Lung microvascular endothelial cell (primary cell): Measurements from ENCODE around the gene TGFBR3L. TPM values are rescaled to one million over a fixed set of nuclear protein-coding genes. Genes with fewer than 3 reads are reported as not detected.
A peak's percentile ranks its signal among the peaks of the same experiment; 100 is the strongest.

Source experiments
- DNase-seq, 2 donors: peaks; one replicate each; pipeline versions ENCODE4 v3.0.0 to v3.0.0-alpha.2; 2010; ENCODE audit warnings: low read depth in 2 of 2
- total RNA-seq: library from RNA; depleted of rRNA; stranded (reverse); fragments of >200 nt; gene quantifications from 2 replicates; pipeline ENCODE4 v1.2.1, GENCODE V29; 2014

TGFBR3L gene
- total RNA-seq, result under 0.01 TPM in 1 of 2 replicates, not detected in the other

DNA sequence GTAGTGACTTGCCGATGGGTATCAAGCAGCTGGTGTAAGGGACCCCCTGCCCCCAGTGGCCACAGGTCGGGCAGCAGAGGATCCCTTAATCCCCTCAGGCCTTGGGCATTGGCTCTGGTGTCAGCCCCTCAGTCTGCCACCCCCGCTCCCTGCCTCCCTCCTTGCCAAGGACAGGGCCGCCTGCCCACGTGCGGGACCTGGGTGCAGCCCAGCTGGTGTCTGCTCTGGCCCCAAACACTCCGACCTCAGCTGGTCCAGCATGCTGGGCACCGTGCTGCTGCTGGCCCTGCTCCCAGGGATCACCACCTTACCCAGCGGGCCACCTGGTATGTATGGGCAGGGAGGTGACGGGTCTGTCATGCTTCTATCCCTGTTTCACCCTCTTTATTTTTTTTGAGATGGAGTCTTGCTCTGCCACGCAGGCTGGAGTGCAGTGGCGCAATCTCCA, at the start of gene TGFBR3L:
TSS of gene TGFBR3L (plus strand) at position 233 of the 448 bp plus-strand sequence.
- DNase-seq, result no peak

- DNase-seq, result no peak
Observed at GRCh38 chr19:7865262-7865911, 49.2 kb upstream of the TGFBR3L start.

- no peak for DNase-seq
Observed at GRCh38 chr19:7866399-7867091, 48.1 kb upstream of the TGFBR3L start.

DNA sequence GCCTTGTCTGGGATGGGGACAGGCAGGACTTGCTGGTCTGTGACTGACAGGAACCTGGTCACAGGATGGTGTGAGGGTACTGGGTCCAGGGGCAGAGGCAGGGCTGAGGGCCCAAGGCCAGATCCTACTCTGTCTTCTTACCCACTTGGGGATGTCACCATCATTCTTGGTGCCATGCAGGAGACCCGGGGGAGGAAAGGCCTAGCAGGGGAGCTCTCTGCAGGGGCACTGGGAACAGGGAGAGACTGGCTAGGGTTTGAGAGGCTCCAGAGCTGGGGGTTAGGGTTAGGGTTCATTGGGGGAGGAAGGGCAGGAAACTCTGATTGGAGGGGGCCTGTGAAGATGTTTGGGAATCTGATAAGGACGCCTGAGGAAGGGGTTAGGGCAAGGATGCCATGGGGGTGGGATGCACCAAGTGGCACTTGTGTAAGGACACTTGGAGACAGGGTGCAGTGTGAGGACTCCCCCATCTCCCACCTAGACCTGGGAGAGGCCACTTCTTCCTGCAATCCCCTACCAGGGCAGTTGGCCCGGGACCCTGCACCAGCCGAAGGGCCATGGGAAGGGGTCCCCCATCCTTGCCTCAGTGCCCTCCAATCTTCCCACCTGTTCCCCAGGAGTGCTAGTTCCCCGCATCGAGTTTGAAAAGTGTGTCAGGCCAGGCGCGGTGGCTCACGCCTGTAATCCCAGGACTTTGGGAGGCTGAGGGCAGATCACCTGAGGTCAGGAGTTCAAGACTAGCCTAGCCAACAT, 47.4 kb upstream of the TGFBR3L start:
- no peak for DNase-seq

DNA sequence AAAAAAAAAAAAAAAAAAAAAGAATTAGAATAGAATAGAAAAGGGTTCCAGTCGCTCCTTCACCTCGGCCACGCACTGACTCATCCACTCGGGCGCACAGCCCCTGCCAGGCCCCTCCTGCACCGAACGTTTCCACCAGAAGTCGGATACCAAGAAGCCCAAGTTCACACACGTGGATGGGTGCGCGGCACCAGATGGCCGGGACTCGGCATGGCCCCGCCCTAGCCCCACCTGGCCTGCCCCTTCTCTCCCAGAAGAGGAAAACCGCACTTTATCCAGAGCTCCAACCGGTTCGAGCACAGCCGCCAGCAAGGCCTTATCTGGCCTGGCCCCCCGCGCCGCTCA, 46.3 kb upstream of the TGFBR3L start:
- DNase-seq, result no peak

DNA sequence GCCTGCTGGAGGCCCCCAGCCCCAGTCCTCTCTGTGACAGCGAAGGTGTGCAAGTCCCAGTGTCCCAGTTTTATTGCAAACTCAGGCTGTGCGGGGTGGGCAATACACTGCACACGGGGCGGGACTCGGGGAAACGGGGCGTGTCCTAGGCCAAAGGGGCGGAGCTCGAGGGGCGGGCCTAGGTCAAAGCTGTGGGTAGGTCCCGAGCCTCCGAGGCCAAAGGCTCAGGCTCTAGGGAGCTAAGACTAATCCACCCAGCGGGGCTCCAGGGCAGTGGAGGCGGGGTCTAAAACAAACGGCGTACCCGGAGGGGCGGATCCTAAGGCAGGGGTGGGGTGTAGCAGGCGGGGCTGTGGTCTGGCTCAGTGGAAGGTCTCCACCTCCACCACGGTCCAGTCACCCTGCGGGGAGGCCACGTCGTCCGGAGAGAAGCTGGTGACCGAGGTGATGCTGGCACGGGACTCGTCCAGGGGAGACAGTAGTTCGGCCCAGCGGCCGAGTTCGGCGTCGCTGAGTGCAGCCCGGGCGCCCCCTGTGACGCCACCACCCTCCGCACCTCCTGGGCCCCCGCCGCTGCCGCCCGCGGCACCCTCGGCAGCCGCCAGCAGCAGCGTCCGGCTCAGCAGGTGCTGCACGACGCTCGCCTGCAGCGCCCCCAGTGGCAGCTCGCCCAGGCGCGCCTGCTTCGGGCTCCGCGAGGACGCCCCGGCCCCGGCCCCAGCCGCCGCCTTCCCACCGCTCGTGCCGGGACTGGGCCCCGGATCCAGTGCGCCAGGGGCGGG, 45.8 kb upstream of the TGFBR3L start:
- DNase-seq, result peak; percentile 61 to 76

- DNase-seq, result peak; percentile 41 to 67
Observed at GRCh38 chr19:7869453-7869909, 45.1 kb upstream of the TGFBR3L start.

- DNase-seq, result peak; percentile 43 to 46
Observed at GRCh38 chr19:7869910-7870511, 44.6 kb upstream of the TGFBR3L start.

GRCh38 chr19:7870571-7871436, 43.8 kb upstream of the TGFBR3L start:
- DNase-seq, result peak; percentile 47 to 50

- peak; percentile 73 for DNase-seq
Observed at GRCh38 chr19:7871437-7872305, 43.0 kb upstream of the TGFBR3L start.

- no peak for DNase-seq
Observed at GRCh38 chr19:7872306-7873204, 42.1 kb upstream of the TGFBR3L start.

DNA sequence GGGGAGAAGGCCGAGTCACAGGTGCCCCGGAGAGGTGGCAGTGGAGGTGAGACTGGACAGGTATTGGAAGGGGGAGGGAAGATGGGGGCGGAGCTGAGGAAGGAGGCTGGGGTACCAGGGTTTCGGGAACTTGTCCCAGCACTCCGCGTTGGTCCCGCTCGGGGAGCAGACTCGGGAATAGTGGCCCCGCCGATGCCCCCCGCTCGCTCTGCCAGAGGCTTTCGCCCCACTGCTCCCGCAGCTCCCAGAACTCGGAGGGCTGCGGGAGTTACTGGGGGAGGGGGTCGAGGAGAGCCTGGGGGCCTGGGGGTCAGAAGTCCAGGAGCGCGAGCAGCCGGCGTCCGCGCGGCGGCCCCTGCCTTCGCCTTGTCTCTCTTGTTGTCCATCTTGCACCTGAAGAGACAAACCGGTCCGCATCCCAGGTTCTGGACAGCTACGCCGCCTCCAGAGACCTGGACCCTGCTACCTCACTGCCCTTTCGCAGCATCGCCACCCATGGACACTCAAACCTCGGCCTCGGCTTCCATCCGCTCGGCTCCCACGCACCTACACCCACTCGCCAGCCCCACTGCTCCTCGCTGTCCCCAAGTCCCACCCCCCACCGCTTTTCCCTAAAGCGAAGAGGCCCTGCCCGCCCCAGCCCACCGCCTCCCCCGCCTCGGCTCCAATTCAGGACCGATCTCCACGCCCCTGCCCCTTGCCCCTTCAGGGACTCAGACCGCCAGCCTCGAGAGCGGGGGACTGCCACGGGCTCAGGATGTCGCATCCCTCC, 41.1 kb upstream of the TGFBR3L start:
- DNase-seq, result no peak

GRCh38 chr19:7874076-7874896, 40.3 kb upstream of the TGFBR3L start, which contains the start of gene PRR36:
PRR36 (minus strand) TSS chr19:7874390; CDS start chr19:7873689, 701 bp downstream.
- peak in 1 of 2 donors; percentile 62 for DNase-seq

DNA sequence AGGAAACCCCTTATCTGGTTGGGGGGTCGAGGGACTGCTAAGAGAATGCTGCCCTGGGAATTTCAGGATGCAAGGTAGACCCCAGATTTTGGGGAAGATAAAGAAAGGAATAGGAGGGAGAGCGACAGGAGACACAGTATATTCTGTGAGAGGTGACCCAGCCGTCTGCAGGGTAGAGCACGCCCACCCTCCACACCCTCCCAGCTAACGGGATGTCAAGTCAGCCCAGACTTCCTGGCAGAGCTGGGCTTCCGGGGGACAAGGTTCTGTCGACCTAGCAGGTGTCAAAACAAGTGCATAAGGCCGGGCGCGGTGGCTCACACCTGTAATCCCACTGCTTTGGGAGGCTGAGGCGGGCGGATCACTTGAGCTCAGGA, 39.7 kb upstream of the TGFBR3L start:
- DNase-seq, result no peak

GRCh38 chr19:7877249-7877836, 37.3 kb upstream of the TGFBR3L start:
- DNase-seq, result no peak
